Adrenal gland (tissue), 12 donors: Measurements from ENCODE around the gene CBX7. TPM values are rescaled to one million over a fixed set of nuclear protein-coding genes. Genes with fewer than 3 reads are reported as not detected.

Experiments used
- DNase-seq, 7 donors: peaks; one replicate each; pipeline ENCODE4 v3.0.0-alpha.2; 2019 to 2020
- H3K27ac ChIP-seq, 5 donors: fragments of 200-600 bp; sonication (generic) in 4 of 5; 1 replicate in 3 of 5; 2 replicates in 2 of 5; pipeline versions ENCODE4 v1.5.1 to v1.8.0; 2016 to 2020; ENCODE audit warnings: mild to moderate bottlenecking in 1 of 5
- H3K27me3 ChIP-seq: fragments of 200-600 bp; 2 replicates; pipeline ENCODE4 v1.8.0; 2021
- H3K36me3 ChIP-seq, 2 donors: fragments of 200-600 bp; replicated peaks in 1 of 2; 1 replicate in 1 of 2; 2 replicates in 1 of 2; pipeline versions ENCODE4 v1.5.1 to v1.8.0; 2018 to 2022
- H3K4me1 ChIP-seq, 2 donors: fragments of 200-600 bp; replicated peaks in 1 of 2; 1 replicate in 1 of 2; 2 replicates in 1 of 2; pipeline versions ENCODE4 v1.5.1 to v1.8.0; 2018 to 2021
- H3K4me3 ChIP-seq, 4 donors: fragments of 200-600 bp; sonication (generic) in 3 of 4; one replicate each; pipeline ENCODE4 v1.5.1; 2016 to 2018
- H3K9me3 ChIP-seq, 3 donors: fragments of 200-600 bp; sonication (generic) in 1 of 3; replicated peaks in 1 of 3; 1 replicate in 2 of 3; 2 replicates in 1 of 3; pipeline versions ENCODE4 v1.5.1 to v1.8.0; 2016 to 2021
- CTCF ChIP-seq, 6 experiments: fragments of 450-650 bp in 4 of 6; fragments of 200-600 bp in 2 of 6; sonication (generic) in 1 of 6; IDR thresholded peaks; 1 replicate in 5 of 6; 2 replicates in 1 of 6; pipeline versions ENCODE4 v1.5.1 to v1.8.0; 2016 to 2021; ENCODE audit warnings: antibody characterized with exemption in 6 of 6, mild to moderate bottlenecking in 2 of 6, moderate library complexity in 1 of 6
- POLR2A ChIP-seq, 2 donors: fragments of 450-650 bp; IDR thresholded peaks; one replicate each; pipeline ENCODE4 v1.6.1; 2017; ENCODE audit warnings: antibody characterized with exemption in 2 of 2, mild to moderate bottlenecking in 2 of 2, moderate library complexity in 1 of 2
- WGBS, 4 donors: extraction: QIAGEN DNeasy Blood & Tissue Kit in 2 of 4; methylation state at CpG; one replicate each; pipeline versions ENCODE4 v1.1.5 to v1.1.7; 2013 to 2017; 5-methylcytosine and 5-hydroxymethylcytosine counted together
- intact Hi-C, 2 donors: fragments of 100-400 bp; cut with DNase I; formaldehyde crosslinking; loops; one replicate each; pipeline versions ENCODE4 v1.14.1 to v1.15.0; 2022 to 2023
- polyA plus RNA-seq, 3 donors: library from polyadenylated mRNA; stranded (reverse); fragments of 200-250 nt in 2 of 3; fragments of 350-450 nt in 1 of 3; fragmentation: Illumina TruSeq in 1 of 3; extraction: RNeasy Lipid Tissue Mini Kit (QIAGEN cat#74804) in 1 of 3; gene quantifications; one replicate each; pipeline ENCODE4 v1.2.3, GENCODE V29; 2013 to 2014
- total RNA-seq, 9 donors: library from RNA; depleted of rRNA in 4 of 9; stranded (reverse); fragments of >200 nt in 4 of 9; fragments of 120-200 nt in 1 of 9; fragmentation: NEBNext Ultra II Directional in 1 of 9; extraction: Animal tissue kit (Norgen Biotek cat#: 25700) in 1 of 9; gene quantifications; one replicate each; pipeline versions ENCODE4 v1.1.0 to v1.2.4, GENCODE V29; 2013 to 2023
- donor health status: healthy with polysubstance abuse.
- donor health status: Bipolar disorder and iron deficiency.
- donor health status: DM: yes; HTN: yes; CAD: no.
- donor health status: DM: no; HTN: no; CAD: no.
- donor health status: DM: no; HTN: no; CAD: no.
- donor health status: DM: yes; HTN: yes; CAD: no.

CBX7 gene
- total and polyA plus RNA-seq, 12 donors = 2.7 to 89.2 (median 51.5) TPM

GRCh38 chr22:39142088-39142680, 10.3 kb downstream of the CBX7 start:
- no peaks in the 10 kb centered on the region for H3K9me3 ChIP-seq
- H3K27me3 ChIP-seq = no peaks in the 10 kb centered on the region
- intact Hi-C loops = no loop called here
- no peak overlapping the region for H3K4me3 ChIP-seq
- no peak for DNase-seq
- TF ChIP-seq POLR2A (IDR thresholded peaks at IDR 0.05) = no peak
- H3K27ac ChIP-seq = no peak overlapping the region
- H3K36me3 ChIP-seq = no peaks in the 10 kb centered on the region
- WGBS, 4 donors = 94 to 96% (median 94%) methylated on average over 13 to 14 of the region's 14 CpGs
- peaks cover 17 to 25% of the 10 kb centered on the region in 2 donors for H3K4me1 ChIP-seq

GRCh38 chr22:39139933-39140332, 12.5 kb downstream of the CBX7 start:
- Histone ChIP-seq H3K27ac (no peak overlapping the region), H3K4me1 (peaks cover 7 to 14% of the 10 kb centered on the region in 2 donors), H3K27me3 (no peaks in the 10 kb centered on the region), H3K9me3 (no peaks in the 10 kb centered on the region), H3K4me3 (no peak overlapping the region), H3K36me3 (no peaks in the 10 kb centered on the region)
- DNase-seq = no peak
- WGBS, 4 donors = 78 to 82% (median 81%) methylated on average over 7 of the region's 7 CpGs
- no peak for TF ChIP-seq CTCF (IDR thresholded peaks at IDR 0.05)
- TF ChIP-seq POLR2A (IDR thresholded peaks at IDR 0.05) = no peak
- intact Hi-C loops = loop anchor here in 1 of 2 donors (10.0 kb wide), 2 partner anchors 125 to 275 kb away; partner anchors contain the start of gene APOBEC3C

GRCh38 chr22:39138357-39138997, 14.0 kb downstream of the CBX7 start:
- H3K9me3 ChIP-seq = no peaks in the 10 kb centered on the region
- TF ChIP-seq POLR2A (IDR thresholded peaks at IDR 0.05) = no peak
- no peak for TF ChIP-seq CTCF (IDR thresholded peaks at IDR 0.05)
- intact Hi-C loops = loop anchor here in 1 of 2 donors (10.0 kb wide), 2 partner anchors 124 to 274 kb away; partner anchors contain the start of gene APOBEC3C
- H3K27me3 ChIP-seq = no peaks in the 10 kb centered on the region
- DNase-seq = no peak
- 78 to 89% (median 86%) methylated on average over 11 to 14 of the region's 14 CpGs for WGBS, 4 donors
- no peaks in the 10 kb centered on the region for H3K36me3 ChIP-seq
- no peaks in the 10 kb centered on the region for H3K4me1 ChIP-seq
- no peak overlapping the region for H3K4me3 ChIP-seq
- no peak overlapping the region for H3K27ac ChIP-seq

GRCh38 chr22:39136317-39136716, 16.2 kb downstream of the CBX7 start:
- no peaks in the 10 kb centered on the region for H3K36me3 ChIP-seq
- peaks cover 0 to 5% of the 10 kb centered on the region in 2 donors for H3K4me1 ChIP-seq
- TF ChIP-seq POLR2A (IDR thresholded peaks at IDR 0.05) = no peak
- no peak for TF ChIP-seq CTCF (IDR thresholded peaks at IDR 0.05)
- H3K27me3 ChIP-seq = no peaks in the 10 kb centered on the region
- 89 to 94% (median 92%) methylated on average over 7 to 8 of the region's 8 CpGs for WGBS, 4 donors
- no peaks in the 10 kb centered on the region for H3K9me3 ChIP-seq
- intact Hi-C loops = loop anchor here in 1 of 2 donors (10.0 kb wide), 2 partner anchors 122 to 272 kb away; partner anchors contain the start of gene APOBEC3C
- H3K27ac ChIP-seq = no peak overlapping the region
- no peak for DNase-seq
- no peak overlapping the region for H3K4me3 ChIP-seq
